GM19043 (cell line): Measurements from ENCODE around the gene CFHR2.

Source experiments
- ATAC-seq: cut with Tn5 transposase; IDR thresholded peaks from one replicate; pipeline ENCODE4 v1.9.1; 2021; ENCODE audit warnings: low read depth; ENCODE audit not compliant: unreplicated experiment

Gene CFHR2

GRCh38 chr1:196997423-196997822 is 53.9 kb downstream of the CFHR2 start:
- no peak for ATAC-seq

- no peak for ATAC-seq
These were observed 58.3 kb downstream of the CFHR2 start for GRCh38 chr1:197001828-197002227.

GRCh38 chr1:197003132-197003531 is 59.6 kb downstream of the CFHR2 start:
- no peak for ATAC-seq

GRCh38 chr1:197008861-197009260 is 65.3 kb downstream of the CFHR2 start:
- no peak for ATAC-seq
